GM11168 (cell line): ENCODE data around the gene LEMD2.

Experiments used
- in situ Hi-C: fragments of 300-500 bp; cut with MboI; formaldehyde crosslinking; loops from one replicate; pipeline ENCODE4 v1.12.0; 2022; ENCODE audit warnings: low sequenced_read_pairs; ENCODE audit not compliant: unreplicated experiment

LEMD2 gene

GRCh38 chr6:33798343-33798848 is 9.5 kb upstream of the LEMD2 start:
- in situ Hi-C loops, result no loop called here

- in situ Hi-C loops, result no loop called here
Measured at GRCh38 chr6:33797626-33798342, 8.9 kb upstream of the LEMD2 start.

- in situ Hi-C loops, result no loop called here
Measured at GRCh38 chr6:33794910-33795623, 6.1 kb upstream of the LEMD2 start.

DNA sequence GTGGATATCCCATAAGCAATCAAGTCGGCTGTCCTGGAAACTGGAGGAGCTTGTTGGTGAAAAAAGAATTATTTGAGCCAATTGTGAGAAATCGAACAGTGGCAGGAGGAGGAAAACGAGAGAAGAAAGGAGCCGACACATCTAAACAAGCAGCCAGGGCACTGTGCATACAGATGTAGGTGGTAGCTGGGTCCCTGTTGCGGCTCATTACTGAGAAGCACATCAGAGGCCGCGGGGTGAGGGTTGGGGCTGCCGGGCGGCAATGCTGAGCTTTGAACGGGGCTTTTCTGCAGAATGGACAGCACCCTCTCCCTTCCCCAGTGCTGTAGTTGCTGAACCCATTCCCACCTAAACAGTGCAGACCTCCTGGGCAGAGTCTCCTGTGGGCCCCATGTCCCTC is 4.1 kb upstream of the LEMD2 start:
- in situ Hi-C loops, result no loop called here

- in situ Hi-C loops, result no loop called here
Measured at GRCh38 chr6:33791620-33792019, 2.7 kb upstream of the LEMD2 start.

- in situ Hi-C loops, result no loop called here
Measured at GRCh38 chr6:33790910-33791309, 2.0 kb upstream of the LEMD2 start.

DNA sequence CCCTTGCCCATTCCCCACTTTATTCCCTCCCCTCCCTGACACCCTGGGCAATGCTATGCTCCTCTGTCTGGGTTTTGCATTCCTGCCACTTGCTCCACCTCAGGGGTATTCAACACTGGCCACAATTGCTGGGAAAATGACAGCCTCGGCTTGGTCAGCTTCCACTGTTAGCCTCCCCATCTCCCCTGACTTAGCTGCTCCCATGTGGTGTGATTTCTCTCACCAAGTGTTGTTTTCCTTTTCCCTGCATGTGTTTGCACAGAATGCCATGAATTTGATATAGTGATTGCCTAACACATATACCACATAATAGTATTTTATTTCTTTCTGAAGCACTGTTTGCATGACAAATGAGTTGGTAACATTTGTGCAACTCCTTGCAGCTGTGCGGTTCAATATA is 1.4 kb upstream of the LEMD2 start:
- in situ Hi-C loops, result no loop called here

DNA sequence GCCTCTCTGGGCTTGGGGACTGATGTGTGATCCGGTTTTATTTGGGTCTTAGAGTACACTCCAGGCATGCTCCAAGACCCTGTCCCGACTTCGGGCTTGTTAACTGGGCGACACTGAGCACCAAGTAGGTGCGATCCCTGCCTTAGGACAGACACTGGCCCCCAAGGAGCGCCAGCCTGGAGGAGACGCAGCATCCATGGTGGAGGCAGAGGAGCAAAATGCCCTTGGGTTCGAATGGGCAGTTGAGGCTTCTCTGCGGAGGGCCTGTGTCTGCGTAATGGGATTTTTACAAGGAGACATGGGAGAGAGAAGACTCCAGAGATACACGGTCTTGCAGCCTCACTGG is 593 bp upstream of the LEMD2 start:
- in situ Hi-C loops, result no loop called here

DNA sequence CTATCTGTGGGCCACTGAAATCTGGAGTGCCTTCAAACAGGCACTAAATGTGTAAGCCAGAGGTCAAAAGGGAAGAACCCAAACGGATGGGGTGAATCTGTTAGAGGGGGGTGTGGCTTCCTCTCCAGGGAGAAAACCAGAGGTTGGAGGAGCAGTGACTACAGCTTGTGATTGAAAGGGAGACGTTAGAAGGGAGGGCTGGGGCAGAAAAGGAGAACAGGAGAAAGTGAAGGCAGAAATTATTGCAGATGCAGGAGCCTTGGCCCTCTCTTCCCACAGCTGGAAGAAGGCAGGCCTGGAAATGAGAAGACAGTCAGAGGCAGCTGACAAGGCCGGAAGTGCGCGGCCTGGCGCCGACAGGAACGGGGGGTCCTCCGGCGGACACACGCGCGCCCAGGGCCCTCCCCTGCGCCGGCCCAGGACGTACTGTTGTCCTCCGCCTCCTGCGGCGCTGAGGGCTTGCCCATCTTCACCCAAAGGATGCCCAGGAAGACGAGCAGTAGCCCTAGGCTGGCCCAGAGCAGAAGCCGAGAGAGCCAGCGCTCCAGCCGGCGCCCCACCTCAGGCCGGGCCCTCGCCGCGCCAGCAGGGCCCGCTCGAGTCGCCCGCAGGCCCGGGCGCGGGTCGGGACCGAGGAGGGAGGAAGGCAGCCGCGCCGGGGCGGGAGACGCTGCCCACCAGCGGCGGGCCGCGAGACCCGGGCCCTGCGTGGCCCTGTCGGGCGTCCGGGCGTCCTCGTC is 806 bp downstream of the LEMD2 start:
- in situ Hi-C loops, result no loop called here

DNA sequence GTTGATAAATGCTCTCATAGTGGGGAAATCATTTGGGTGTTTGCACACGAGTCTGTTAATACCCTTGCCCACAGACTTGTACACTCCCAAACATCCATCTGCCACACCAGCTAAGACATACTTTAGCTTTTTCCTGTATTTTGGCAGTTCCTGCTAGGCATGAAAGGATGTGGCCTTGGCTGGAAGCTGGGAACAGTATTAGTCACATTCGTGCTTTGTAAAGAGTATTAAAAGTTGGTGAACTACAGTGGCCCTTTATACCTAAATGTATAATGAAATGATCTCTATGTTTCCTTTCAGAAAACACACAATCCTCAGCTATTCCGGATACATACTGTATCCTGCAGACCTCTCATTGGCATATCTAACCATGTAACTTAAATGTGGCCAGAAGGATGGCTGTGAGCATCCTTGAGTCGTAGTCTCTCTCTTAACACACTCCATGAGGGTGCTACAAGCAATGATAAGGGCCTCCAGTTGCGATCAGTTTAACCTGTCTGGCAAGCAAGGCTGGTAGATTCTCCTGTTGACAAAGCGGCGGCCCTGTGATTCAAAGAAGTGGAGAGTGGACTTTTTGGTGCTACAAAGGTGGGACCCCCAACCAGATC is 1.5 kb downstream of the LEMD2 start:
- in situ Hi-C loops, result no loop called here

GRCh38 chr6:33786736-33787135 is 2.2 kb downstream of the LEMD2 start:
- in situ Hi-C loops, result no loop called here

- in situ Hi-C loops, result no loop called here
Measured at GRCh38 chr6:33785778-33786177, 3.2 kb downstream of the LEMD2 start.

- in situ Hi-C loops, result no loop called here
Measured at GRCh38 chr6:33784787-33785186, 4.1 kb downstream of the LEMD2 start.

GRCh38 chr6:33783781-33784520 is 5.0 kb downstream of the LEMD2 start:
- in situ Hi-C loops, result no loop called here

- in situ Hi-C loops, result no loop called here
Measured at GRCh38 chr6:33782561-33782960, 6.4 kb downstream of the LEMD2 start.

DNA sequence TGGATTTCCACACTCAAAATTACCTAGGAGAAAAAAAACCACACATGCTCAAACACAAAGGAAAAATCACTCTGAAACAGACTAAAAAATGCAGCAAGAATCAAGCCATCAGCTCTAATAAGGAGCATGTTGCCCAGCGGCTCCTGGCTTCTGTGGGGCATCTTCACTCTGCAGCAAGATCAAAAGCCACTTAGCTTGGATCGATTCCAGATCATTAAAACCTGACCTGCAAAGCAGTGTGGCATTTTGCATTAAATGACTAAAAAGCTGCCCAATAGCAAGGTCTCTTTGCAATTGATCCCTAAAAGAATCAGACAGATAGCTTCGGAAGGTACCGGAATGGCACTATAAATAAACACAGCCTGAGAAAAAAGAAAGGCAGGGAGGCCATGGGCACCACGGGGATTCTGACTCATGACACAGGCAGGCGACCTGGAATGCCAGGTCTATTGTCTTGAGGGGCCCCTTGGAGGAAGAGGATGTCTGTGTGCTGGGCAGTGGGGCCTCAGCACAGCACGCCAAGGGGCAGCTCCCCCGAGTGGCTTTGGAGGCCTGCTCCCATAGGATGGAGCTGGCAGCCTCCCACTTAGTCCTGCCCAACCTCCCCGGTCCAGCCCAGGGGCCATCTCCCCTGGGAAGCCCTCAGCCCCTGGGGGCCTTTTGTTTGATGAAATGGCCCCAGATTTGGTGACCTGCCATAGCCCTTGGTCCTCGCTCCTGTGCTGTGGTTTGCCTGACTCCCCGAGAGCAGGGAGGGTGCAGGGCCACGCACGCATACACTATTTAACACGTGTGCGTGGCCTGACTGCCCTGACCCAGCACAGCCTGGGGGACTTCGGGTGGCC is 7.6 kb downstream of the LEMD2 start:
- in situ Hi-C loops, result no loop called here

- in situ Hi-C loops, result no loop called here
Measured at GRCh38 chr6:33779895-33780294, 9.0 kb downstream of the LEMD2 start.

- in situ Hi-C loops, result no loop called here
Measured at GRCh38 chr6:33779290-33779689, 9.6 kb downstream of the LEMD2 start.

- in situ Hi-C loops, result no loop called here
Measured at GRCh38 chr6:33778444-33779121, 10.3 kb downstream of the LEMD2 start.
